ENCODE measurements around the gene E2F2. TPM values are rescaled to one million over a fixed set of nuclear protein-coding genes. Genes with fewer than 3 reads are reported as not detected.

E2F2 gene
- total RNA-seq, 1 donor from 2014 or later, result 7.8 TPM

DNA sequence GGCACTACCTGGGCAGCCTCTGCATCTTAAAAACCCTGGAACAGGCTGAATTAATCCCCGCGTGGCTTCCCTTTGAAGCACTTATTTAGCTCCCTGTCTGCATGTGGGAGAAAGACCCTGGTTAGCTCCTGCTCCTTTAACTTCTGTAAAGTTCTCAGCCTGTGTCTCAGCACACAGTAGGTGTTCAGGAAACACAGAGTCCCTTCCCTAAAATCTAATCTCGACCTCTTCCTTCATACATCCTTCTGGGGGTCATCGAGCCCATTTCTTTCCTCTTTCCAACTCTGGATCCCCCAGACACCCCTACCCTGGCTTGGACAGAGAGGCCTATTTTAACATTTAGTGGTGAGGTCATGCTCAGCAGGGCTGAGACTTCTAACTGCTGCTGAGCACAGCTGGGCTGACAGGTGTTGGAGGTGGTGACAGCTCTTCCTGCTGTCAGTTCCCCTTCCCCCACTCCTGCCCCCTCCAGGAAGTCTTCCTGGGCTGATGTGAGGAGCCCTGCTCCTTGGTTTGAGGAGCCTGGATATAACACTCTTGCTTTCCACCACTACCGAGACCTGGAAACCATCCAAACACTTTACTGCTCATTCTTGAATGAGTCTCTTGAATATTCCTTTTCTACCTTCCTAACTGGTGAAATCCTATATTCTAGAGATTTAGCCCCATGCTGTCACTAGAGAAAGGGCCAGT, 5.3 kb downstream of the E2F2 start:
- H3K4me1 Mint-ChIP-seq (ENCODE audit: low read depth), result peaks cover 3% of the 10 kb centered on the region
- H3K27me3 Mint-ChIP-seq, result peaks cover 7% of the 10 kb centered on the region
- H3K36me3 Mint-ChIP-seq (ENCODE audit: insufficient read depth), result no peaks in the 10 kb centered on the region
- H3K4me3 Mint-ChIP-seq (ENCODE audit: low read depth), result no peak overlapping the region
- H3K9me3 Mint-ChIP-seq (ENCODE audit: low read depth), result no peaks in the 10 kb centered on the region
- no peak for DNase-seq (ENCODE audit: low spot score, unreplicated experiment)
- H3K27ac Mint-ChIP-seq, result no peak overlapping the region
- TF ChIP-seq, protein P1, sequence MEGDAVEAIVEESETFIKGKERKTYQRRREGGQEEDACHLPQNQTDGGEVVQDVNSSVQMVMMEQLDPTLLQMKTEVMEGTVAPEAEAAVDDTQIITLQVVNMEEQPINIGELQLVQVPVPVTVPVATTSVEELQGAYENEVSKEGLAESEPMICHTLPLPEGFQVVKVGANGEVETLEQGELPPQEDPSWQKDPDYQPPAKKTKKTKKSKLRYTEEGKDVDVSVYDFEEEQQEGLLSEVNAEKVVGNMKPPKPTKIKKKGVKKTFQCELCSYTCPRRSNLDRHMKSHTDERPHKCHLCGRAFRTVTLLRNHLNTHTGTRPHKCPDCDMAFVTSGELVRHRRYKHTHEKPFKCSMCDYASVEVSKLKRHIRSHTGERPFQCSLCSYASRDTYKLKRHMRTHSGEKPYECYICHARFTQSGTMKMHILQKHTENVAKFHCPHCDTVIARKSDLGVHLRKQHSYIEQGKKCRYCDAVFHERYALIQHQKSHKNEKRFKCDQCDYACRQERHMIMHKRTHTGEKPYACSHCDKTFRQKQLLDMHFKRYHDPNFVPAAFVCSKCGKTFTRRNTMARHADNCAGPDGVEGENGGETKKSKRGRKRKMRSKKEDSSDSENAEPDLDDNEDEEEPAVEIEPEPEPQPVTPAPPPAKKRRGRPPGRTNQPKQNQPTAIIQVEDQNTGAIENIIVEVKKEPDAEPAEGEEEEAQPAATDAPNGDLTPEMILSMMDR (IDR thresholded peaks at IDR 0.05; ENCODE audit: unreplicated experiment), result no peak

DNA sequence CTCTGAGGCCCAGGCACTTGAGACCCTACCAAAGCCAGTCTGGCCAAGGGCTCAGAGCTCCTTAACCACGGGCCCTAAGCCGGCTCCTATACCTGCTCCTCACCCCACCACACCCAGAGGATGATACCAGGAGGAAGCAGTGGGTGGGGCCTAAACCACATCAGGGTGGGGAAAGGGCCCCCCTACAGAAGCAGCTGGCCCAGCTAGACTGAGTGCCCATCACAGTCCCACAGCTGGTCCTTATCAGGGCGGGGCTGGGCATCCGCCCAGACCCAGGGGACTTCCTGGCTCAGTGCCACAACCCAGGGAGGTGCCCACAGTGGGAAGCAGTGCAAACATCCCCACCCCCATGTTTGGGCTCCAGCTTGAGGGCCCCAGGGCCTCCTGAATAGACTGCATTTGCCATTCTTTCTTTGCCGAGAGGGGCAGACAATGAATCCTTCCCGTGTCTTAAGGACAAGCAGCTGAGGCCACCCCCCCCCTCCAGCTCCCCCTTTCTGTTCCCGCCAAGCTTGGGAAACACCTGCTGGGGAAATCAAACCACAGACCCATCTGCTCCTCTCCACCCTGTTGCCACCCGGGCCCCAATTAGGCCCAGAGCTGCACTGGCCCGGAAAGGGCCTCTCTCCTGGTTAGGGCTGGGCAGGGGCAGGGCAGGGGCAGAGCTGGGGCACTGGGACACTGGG, 6.2 kb downstream of the E2F2 start:
- peaks cover 3% of the 10 kb centered on the region for H3K4me1 Mint-ChIP-seq (ENCODE audit: low read depth)
- no peaks in the 10 kb centered on the region for H3K36me3 Mint-ChIP-seq (ENCODE audit: insufficient read depth)
- no peak overlapping the region for H3K27ac Mint-ChIP-seq
- H3K4me3 Mint-ChIP-seq (ENCODE audit: low read depth), result no peak overlapping the region
- DNase-seq (ENCODE audit: low spot score, unreplicated experiment), result no peak
- peaks cover 7% of the 10 kb centered on the region for H3K27me3 Mint-ChIP-seq
- no peaks in the 10 kb centered on the region for H3K9me3 Mint-ChIP-seq (ENCODE audit: low read depth)
- TF ChIP-seq, protein P1 (IDR thresholded peaks at IDR 0.05; ENCODE audit: unreplicated experiment), result no peak

DNA sequence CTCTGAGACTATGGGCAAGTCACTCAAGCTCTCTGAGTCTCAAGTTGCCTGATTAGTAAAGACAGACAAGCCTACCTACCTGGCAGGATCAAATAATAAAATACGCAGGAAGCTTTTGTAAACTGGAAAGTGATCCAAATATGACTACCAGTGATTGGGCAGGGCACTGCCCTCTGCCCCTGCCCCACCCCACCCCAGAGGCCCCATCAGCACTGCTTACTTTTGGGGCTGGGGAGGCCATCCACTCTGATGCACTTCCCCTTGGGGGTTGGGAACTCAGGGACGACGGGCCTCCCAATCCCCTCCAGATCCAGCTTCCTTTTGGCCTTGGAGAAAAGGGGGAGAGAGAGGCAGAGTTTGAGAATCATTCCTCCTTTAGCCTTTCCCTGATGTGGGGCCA, 6.9 kb downstream of the E2F2 start:
- Mint-ChIP-seq H3K36me3 (ENCODE audit: insufficient read depth) (peaks cover under 1% of the 10 kb centered on the region), H3K27me3 (peaks cover 3% of the 10 kb centered on the region), H3K27ac (no peak overlapping the region), H3K4me1 (ENCODE audit: low read depth) (peaks cover 1% of the 10 kb centered on the region), H3K9me3 (ENCODE audit: low read depth) (no peaks in the 10 kb centered on the region), H3K4me3 (ENCODE audit: low read depth) (no peak overlapping the region)
- TF ChIP-seq, protein P1 (IDR thresholded peaks at IDR 0.05; ENCODE audit: unreplicated experiment), result no peak
- no peak for DNase-seq (ENCODE audit: low spot score, unreplicated experiment)

DNA sequence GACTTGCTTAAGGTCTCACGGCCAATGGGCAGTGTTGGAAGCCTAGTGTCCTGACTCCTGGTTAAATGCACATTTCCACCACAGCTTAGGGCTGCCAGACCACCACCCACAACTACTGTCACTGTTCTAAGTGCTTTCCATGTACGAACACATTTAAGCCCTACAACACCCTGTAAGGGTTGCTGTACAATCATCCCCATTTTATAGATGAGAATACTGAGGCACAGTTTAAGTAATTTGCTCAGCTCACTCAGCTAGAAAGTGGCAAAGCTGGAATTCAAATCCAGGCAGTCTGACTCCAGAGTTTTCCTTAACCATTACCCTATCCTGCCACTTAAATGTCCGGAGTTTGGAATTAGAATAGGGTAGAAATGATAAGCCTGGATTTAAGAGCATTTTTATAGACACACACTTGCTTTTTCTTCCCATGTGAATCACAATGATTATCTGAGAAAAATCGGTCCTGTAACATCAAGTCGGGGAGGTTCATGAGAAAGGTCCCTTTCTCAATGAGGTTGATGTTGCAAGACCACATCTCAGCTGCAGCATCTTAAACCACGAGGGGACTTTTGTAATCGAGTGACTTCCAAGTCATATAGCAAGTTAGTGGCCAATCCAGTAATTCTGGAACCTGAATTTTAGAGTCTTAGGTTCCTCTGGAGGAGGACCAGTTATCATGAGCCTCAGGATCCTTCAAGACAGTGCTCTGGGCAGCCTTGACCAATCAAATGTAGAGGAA, 8.6 kb downstream of the E2F2 start:
- TF ChIP-seq, protein P1 (IDR thresholded peaks at IDR 0.05; ENCODE audit: unreplicated experiment), result no peak
- no peak overlapping the region for H3K4me3 Mint-ChIP-seq (ENCODE audit: low read depth)
- H3K4me1 Mint-ChIP-seq (ENCODE audit: low read depth), result no peaks in the 10 kb centered on the region
- peaks cover 4% of the 10 kb centered on the region for H3K36me3 Mint-ChIP-seq (ENCODE audit: insufficient read depth)
- H3K9me3 Mint-ChIP-seq (ENCODE audit: low read depth), result no peaks in the 10 kb centered on the region
- H3K27me3 Mint-ChIP-seq, result no peaks in the 10 kb centered on the region
- no peak overlapping the region for H3K27ac Mint-ChIP-seq
- DNase-seq (ENCODE audit: low spot score, unreplicated experiment), result no peak

DNA sequence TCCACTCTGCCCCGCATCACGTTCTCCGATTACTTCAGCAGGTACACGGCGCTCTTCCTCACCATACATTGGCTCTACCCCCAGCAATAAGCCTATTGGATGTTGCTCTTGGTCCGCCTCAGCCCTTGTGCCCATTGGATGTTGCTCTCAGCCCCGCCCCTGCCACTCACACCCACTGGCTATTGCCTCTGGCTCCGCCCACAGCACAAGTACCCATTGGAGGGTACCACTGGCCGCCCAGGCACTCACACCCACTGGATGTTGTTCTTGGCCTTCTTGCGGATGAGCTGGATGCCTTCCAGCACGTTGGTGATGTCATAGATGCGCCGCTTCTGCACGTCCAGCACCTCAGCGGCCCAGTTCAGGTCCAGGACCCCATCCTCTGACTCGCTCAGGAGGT, 9.4 kb downstream of the E2F2 start:
- DNase-seq (ENCODE audit: low spot score, unreplicated experiment), result no peak
- no peak overlapping the region for H3K4me3 Mint-ChIP-seq (ENCODE audit: low read depth)
- H3K36me3 Mint-ChIP-seq (ENCODE audit: insufficient read depth), result peaks cover 4% of the 10 kb centered on the region
- H3K4me1 Mint-ChIP-seq (ENCODE audit: low read depth), result no peaks in the 10 kb centered on the region
- H3K27me3 Mint-ChIP-seq, result no peaks in the 10 kb centered on the region
- no peak overlapping the region for H3K27ac Mint-ChIP-seq
- TF ChIP-seq, protein P1 (IDR thresholded peaks at IDR 0.05; ENCODE audit: unreplicated experiment), result no peak
- H3K9me3 Mint-ChIP-seq (ENCODE audit: low read depth), result no peaks in the 10 kb centered on the region
